Measurements from ENCODE around the gene ADAM12.

ADAM12 gene

GRCh38 chr10:125994601-125995000 lies 393.7 kb downstream of the ADAM12 start (continued):
- no peak for TF ChIP-seq ZBTB49 (tag by site-specific recombination; IDR thresholded peaks at IDR 0.05; ENCODE audit: low read depth)
- no peak for TF ChIP-seq ZNF157 (tag by site-specific recombination; IDR thresholded peaks at IDR 0.05)
- no peak for TF ChIP-seq ZNF175 (tag by site-specific recombination; IDR thresholded peaks at IDR 0.05)
- TF ChIP-seq ZNF19 (tag by site-specific recombination; IDR thresholded peaks at IDR 0.05; ENCODE audit: low read depth): no peak
- no peak for TF ChIP-seq ZIC2 (tag by site-specific recombination; IDR thresholded peaks at IDR 0.05)
- TF ChIP-seq TCF7L2 (IDR thresholded peaks at IDR 0.05; ENCODE audit: borderline replicate concordance, low read depth, low read length): no peak
- TF ChIP-seq ZBTB8A (tag by site-specific recombination; IDR thresholded peaks at IDR 0.05): no peak
- no peak for TF ChIP-seq ZNF792 (tag by site-specific recombination; IDR thresholded peaks at IDR 0.05)
- no peak for TF ChIP-seq OVOL3 (tag by site-specific recombination; IDR thresholded peaks at IDR 0.05)
- TF ChIP-seq PRDM6 (tag by site-specific recombination; IDR thresholded peaks at IDR 0.05): no peak

GRCh38 chr10:125992254-125992653 lies 396.0 kb downstream of the ADAM12 start:
- CTCF ChIA-PET: interaction anchor here (0.6 to 1.2 kb wide), 2 partner anchors 17 to 23 kb away, joined by 3 read pairs; no protein-coding TSS in a partner anchor
- Histone ChIP-seq H3K4me1 (ENCODE audit: control insufficient read depth, insufficient read depth, low read length) (no peaks in the 10 kb centered on the region), H3K27ac (ENCODE audit: extremely low read depth, low read depth, low read length) (no peak overlapping the region), H3K36me3 (ENCODE audit: control insufficient read depth in 2 of 2, insufficient read depth in 1 of 2, low read length in 2 of 2) (no peaks in the 10 kb centered on the region), H3K9me3 (ENCODE audit: control insufficient read depth, insufficient read depth, low read depth, low read length) (no peaks in the 10 kb centered on the region), H3K4me3 (ENCODE audit: low read depth, low read length) (no peak overlapping the region)
- TF ChIP-seq ZNF558 (tag by site-specific recombination; IDR thresholded peaks at IDR 0.05): no peak
- TF ChIP-seq ZIC2 (tag by site-specific recombination; IDR thresholded peaks at IDR 0.05): no peak
- TF ChIP-seq ZSCAN30 (tag by site-specific recombination; IDR thresholded peaks at IDR 0.05): no peak
- no peak for TF ChIP-seq ZNF221 (tag by site-specific recombination; IDR thresholded peaks at IDR 0.05; ENCODE audit: borderline replicate concordance)
- TF ChIP-seq ZFP41 (tag by site-specific recombination; IDR thresholded peaks at IDR 0.05; ENCODE audit: borderline replicate concordance): no peak
- no peak for TF ChIP-seq ZNF830 (tag by site-specific recombination; IDR thresholded peaks at IDR 0.05; ENCODE audit: low read depth)
- POLR2A ChIA-PET: no interaction called here

- Histone ChIP-seq H3K9me3 (ENCODE audit: control insufficient read depth, insufficient read depth, low read depth, low read length) (no peaks in the 10 kb centered on the region), H3K4me1 (ENCODE audit: control insufficient read depth, insufficient read depth, low read length) (no peaks in the 10 kb centered on the region), H3K4me3 (ENCODE audit: low read depth, low read length) (no peak overlapping the region), H3K27ac (ENCODE audit: extremely low read depth, low read depth, low read length) (no peak overlapping the region), H3K36me3 (ENCODE audit: control insufficient read depth in 2 of 2, insufficient read depth in 1 of 2, low read length in 2 of 2) (no peaks in the 10 kb centered on the region)
- CTCF ChIA-PET: interaction anchor here (0.6 kb wide), 1 partner anchor 9 kb away, joined by 3 read pairs; no protein-coding TSS in a partner anchor
- POLR2A ChIA-PET: no interaction called here
- no peak for TF ChIP-seq ZNF16 (tag by site-specific recombination; IDR thresholded peaks at IDR 0.05; ENCODE audit: low read depth)
- no peak for TF ChIP-seq ZNF692 (tag by site-specific recombination; IDR thresholded peaks at IDR 0.05)
- TF ChIP-seq ZBTB10 (tag by site-specific recombination; IDR thresholded peaks at IDR 0.05): no peak
- no peak for TF ChIP-seq ZNF114 (tag by site-specific recombination; IDR thresholded peaks at IDR 0.05)
These were observed 396.9 kb downstream of the ADAM12 start for GRCh38 chr10:125991392-125991791.
